H9 (cell line): ENCODE data around the gene IREB2. TPM values are rescaled to one million over a fixed set of nuclear protein-coding genes. Genes with fewer than 3 reads are reported as not detected.

Experiments
- DNase-seq: peaks from one replicate; pipeline ENCODE4 v3.0.0-alpha.2; 2017
- H2AFZ ChIP-seq: one replicate; pipeline ENCODE4 v1.6.1; 2013; ENCODE audit warnings: mild to moderate bottlenecking, low read length, control low read depth, moderate library complexity
- H2AK5ac ChIP-seq: 2 replicates; pipeline ENCODE4 v1.6.1; 2013; ENCODE audit warnings: low read length, control low read depth, mixed read lengths; ENCODE audit not compliant: insufficient read length
- H2BK120ac ChIP-seq: one replicate; pipeline ENCODE4 v1.6.1; 2013; ENCODE audit warnings: low read depth, mild to moderate bottlenecking, low read length, control low read depth, inconsistent platforms; ENCODE audit not compliant: poor library complexity, severe bottlenecking
- H2BK12ac ChIP-seq: 2 replicates; pipeline ENCODE4 v1.6.1; 2013; ENCODE audit warnings: low read length, control low read depth, mixed read lengths, low read depth; ENCODE audit not compliant: insufficient read length
- H2BK15ac ChIP-seq: 2 replicates; pipeline ENCODE4 v1.6.1; 2013; ENCODE audit warnings: low read depth, low read length, control low read depth
- H2BK20ac ChIP-seq: one replicate; pipeline ENCODE4 v1.6.1; 2013; ENCODE audit warnings: low read depth, mild to moderate bottlenecking, low read length, control low read depth, inconsistent platforms; ENCODE audit not compliant: poor library complexity, severe bottlenecking
- H2BK5ac ChIP-seq: 2 replicates; pipeline ENCODE4 v1.6.1; 2013; ENCODE audit warnings: low read length, control low read depth, mixed read lengths; ENCODE audit not compliant: insufficient read length
- H3K14ac ChIP-seq: 2 replicates; pipeline ENCODE4 v1.6.1; 2013; ENCODE audit warnings: low read length, control low read depth; ENCODE audit not compliant: insufficient read depth
- H3K18ac ChIP-seq: 2 replicates; pipeline ENCODE4 v1.6.1; 2013; ENCODE audit warnings: low read depth, mild to moderate bottlenecking, mixed read lengths, low read length, control low read depth; ENCODE audit not compliant: insufficient read length
- H3K23ac ChIP-seq: 2 replicates; pipeline ENCODE4 v1.6.1; 2013; ENCODE audit warnings: low read length, control low read depth, mixed read lengths, low read depth; ENCODE audit not compliant: insufficient read length
- H3K23me2 ChIP-seq: 2 replicates; pipeline ENCODE4 v1.6.1; 2013; ENCODE audit warnings: low read depth, mild to moderate bottlenecking, mixed read lengths, low read length, control low read depth; ENCODE audit not compliant: insufficient read length, poor library complexity, severe bottlenecking
- H3K27ac ChIP-seq: 2 replicates; pipeline ENCODE4 v1.5.1; 2013; ENCODE audit warnings: low read length, control low read depth, mixed read lengths, low read depth; ENCODE audit not compliant: insufficient read length
- H3K27me3 ChIP-seq: 2 replicates; pipeline ENCODE4 v1.6.1; 2013; ENCODE audit warnings: low read length, control low read depth, inconsistent platforms; ENCODE audit not compliant: insufficient read depth
- H3K4ac ChIP-seq: 2 replicates; pipeline ENCODE4 v1.6.1; 2013; ENCODE audit warnings: low read depth, mild to moderate bottlenecking, control low read depth, inconsistent platforms, low read length, moderate library complexity
- H3K4me1 ChIP-seq: 2 replicates; pipeline ENCODE4 v1.6.1; 2013; ENCODE audit warnings: low read length, control low read depth, inconsistent platforms; ENCODE audit not compliant: insufficient read depth
- H3K4me2 ChIP-seq: 2 replicates; pipeline ENCODE4 v1.6.1; 2013; ENCODE audit warnings: low read length, control low read depth, mixed read lengths; ENCODE audit not compliant: insufficient read length, insufficient read depth
- H3K56ac ChIP-seq: 2 replicates; pipeline ENCODE4 v1.6.1; 2013; ENCODE audit warnings: low read depth, mild to moderate bottlenecking, mixed read lengths, low read length, control low read depth; ENCODE audit not compliant: insufficient read length
- H3K79me1 ChIP-seq: 2 replicates; pipeline ENCODE4 v1.6.1; 2013; ENCODE audit warnings: low read depth, mild to moderate bottlenecking, moderate library complexity, low read length, control low read depth, inconsistent platforms; ENCODE audit not compliant: insufficient read depth, poor library complexity, severe bottlenecking
- H3K79me2 ChIP-seq: 2 replicates; pipeline ENCODE4 v1.6.1; 2013; ENCODE audit warnings: low read length, control low read depth, inconsistent platforms; ENCODE audit not compliant: insufficient read depth
- H3K9ac ChIP-seq: 2 replicates; pipeline ENCODE4 v1.6.1; 2013; ENCODE audit warnings: low read length, control low read depth, mixed read lengths; ENCODE audit not compliant: insufficient read length; ENCODE audit errors: extremely low read depth
- H3K9me3 ChIP-seq: one replicate; pipeline ENCODE4 v1.6.1; 2013; ENCODE audit warnings: low read depth, low read length, inconsistent platforms; ENCODE audit not compliant: control insufficient read depth
- H3T11ph ChIP-seq: one replicate; pipeline ENCODE4 v1.6.1; 2013; ENCODE audit warnings: mild to moderate bottlenecking, low read length, control low read depth, inconsistent platforms
- H4K20me1 ChIP-seq: one replicate; pipeline ENCODE4 v1.6.1; 2013; ENCODE audit not compliant: control insufficient read depth, insufficient read length, insufficient read depth
- H4K5ac ChIP-seq: 2 replicates; pipeline ENCODE4 v1.6.1; 2013; ENCODE audit warnings: low read depth, mild to moderate bottlenecking, mixed read lengths, low read length, control low read depth; ENCODE audit not compliant: insufficient read length
- H4K8ac ChIP-seq: replicated peaks from 2 replicates; pipeline ENCODE4 v1.6.1; 2013; ENCODE audit warnings: low read length, control low read depth, mixed read lengths, low read depth; ENCODE audit not compliant: insufficient read length
- H4K91ac ChIP-seq: 2 replicates; pipeline ENCODE4 v1.6.1; 2013; ENCODE audit warnings: low read depth, mild to moderate bottlenecking, moderate library complexity, mixed read lengths, low read length, control low read depth; ENCODE audit not compliant: insufficient read length
- H3K27ac Mint-ChIP-seq, 3 experiments: 2 replicates in 2 of 3; 3 replicates in 1 of 3; pipeline ENCODE4 v1.8.0; 2020 to 2021; ENCODE audit warnings: mixed read lengths in 3 of 3, mild to moderate bottlenecking in 1 of 3, moderate library complexity in 1 of 3
- H3K27me3 Mint-ChIP-seq: 2 replicates; pipeline ENCODE4 v1.8.0; 2021; ENCODE audit warnings: low read depth, mild to moderate bottlenecking, moderate library complexity, mixed read lengths
- H3K36me3 Mint-ChIP-seq, 3 experiments: 2 replicates in 2 of 3; 3 replicates in 1 of 3; pipeline ENCODE4 v1.8.0; 2020 to 2021; ENCODE audit warnings: low read depth in 3 of 3, mixed read lengths in 3 of 3; ENCODE audit not compliant: insufficient read depth in 1 of 3
- H3K4me1 Mint-ChIP-seq, 2 experiments: 2 replicates each; pipeline ENCODE4 v1.8.0; 2020; ENCODE audit warnings: mixed read lengths in 2 of 2
- H3K4me3 Mint-ChIP-seq, 2 experiments: 2 replicates in 1 of 2; 3 replicates in 1 of 2; pipeline ENCODE4 v1.8.0; 2020 to 2021; ENCODE audit warnings: mild to moderate bottlenecking in 2 of 2, mixed read lengths in 2 of 2, moderate library complexity in 1 of 2
- H3K9me3 Mint-ChIP-seq, 2 experiments: 2 replicates in 1 of 2; 3 replicates in 1 of 2; pipeline ENCODE4 v1.8.0; 2020; ENCODE audit warnings: mild to moderate bottlenecking in 2 of 2, mixed read lengths in 2 of 2, moderate library complexity in 1 of 2
- WGBS: extraction: QIAGEN DNeasy Blood & Tissue Kit; methylation state at CpG from one replicate; pipeline ENCODE4 v1.1.7; 2013; ENCODE audit warnings: missing lambda C conversion rate, low lambda C conversion rate, mixed read lengths; ENCODE audit not compliant: insufficient read length; ENCODE audit errors: extremely low coverage; 5-methylcytosine and 5-hydroxymethylcytosine counted together
- total RNA-seq: library from RNA; stranded (reverse); gene quantifications from 2 replicates; pipeline ENCODE4 v1.2.1, GENCODE V29; 2021
- TF ChIP-seq, protein P1 (sequence below): fragments of 200-600 bp; sonication (generic); conservative IDR thresholded peaks from 3 replicates; pipeline ENCODE4 v1.8.0; 2021; ENCODE audit warnings: antibody characterized with exemption, mild to moderate bottlenecking

Gene IREB2
- total RNA-seq, 1 experiment from 2014 or later = 87.6 TPM

- Histone ChIP-seq H4K20me1 (no peaks in the 10 kb centered on the region), H3K27me3 (no peaks in the 10 kb centered on the region), H3K14ac (no peak overlapping the region), H3K9me3 (no peaks in the 10 kb centered on the region), H3K56ac (no peak overlapping the region), H3K4me2 (no peak overlapping the region), H3K9ac (no peak overlapping the region), H3K27ac (no peak overlapping the region), H3K18ac (no peak overlapping the region), H2BK20ac (no peak overlapping the region), H3K23ac (no peak overlapping the region), H4K5ac (no peak overlapping the region), H2BK12ac (no peak overlapping the region), H4K8ac (no peak overlapping the region), H2AFZ (no peak overlapping the region), H3K4me1 (no peaks in the 10 kb centered on the region), H2BK15ac (no peak overlapping the region), H3K79me1 (no peaks in the 10 kb centered on the region), H3K79me2 (peaks cover 7% of the 10 kb centered on the region; the same call in 1 of the 2 replicates), H4K91ac (no peak overlapping the region), H2AK5ac (no peak overlapping the region), H3K4ac (no peak overlapping the region), H2BK120ac (no peak overlapping the region), H3T11ph (no peak overlapping the region), H2BK5ac (no peak overlapping the region), H3K23me2 (peaks cover 10% of the 10 kb centered on the region)
- Mint-ChIP-seq H3K27ac (no peak overlapping the region), H3K4me1 (peaks cover 5 to 15% of the 10 kb centered on the region in 2 experiments), H3K4me3 (no peak overlapping the region), H3K27me3 (no peaks in the 10 kb centered on the region; the same call in 1 of the 2 replicates), H3K9me3 (no peaks in the 10 kb centered on the region; a peak in 1 of 5 replicates), H3K36me3 (peaks cover 3 to 7% (median 6%) of the 10 kb centered on the region in 3 experiments; a peak in 6 of 7 replicates)
- TF ChIP-seq, protein P1, sequence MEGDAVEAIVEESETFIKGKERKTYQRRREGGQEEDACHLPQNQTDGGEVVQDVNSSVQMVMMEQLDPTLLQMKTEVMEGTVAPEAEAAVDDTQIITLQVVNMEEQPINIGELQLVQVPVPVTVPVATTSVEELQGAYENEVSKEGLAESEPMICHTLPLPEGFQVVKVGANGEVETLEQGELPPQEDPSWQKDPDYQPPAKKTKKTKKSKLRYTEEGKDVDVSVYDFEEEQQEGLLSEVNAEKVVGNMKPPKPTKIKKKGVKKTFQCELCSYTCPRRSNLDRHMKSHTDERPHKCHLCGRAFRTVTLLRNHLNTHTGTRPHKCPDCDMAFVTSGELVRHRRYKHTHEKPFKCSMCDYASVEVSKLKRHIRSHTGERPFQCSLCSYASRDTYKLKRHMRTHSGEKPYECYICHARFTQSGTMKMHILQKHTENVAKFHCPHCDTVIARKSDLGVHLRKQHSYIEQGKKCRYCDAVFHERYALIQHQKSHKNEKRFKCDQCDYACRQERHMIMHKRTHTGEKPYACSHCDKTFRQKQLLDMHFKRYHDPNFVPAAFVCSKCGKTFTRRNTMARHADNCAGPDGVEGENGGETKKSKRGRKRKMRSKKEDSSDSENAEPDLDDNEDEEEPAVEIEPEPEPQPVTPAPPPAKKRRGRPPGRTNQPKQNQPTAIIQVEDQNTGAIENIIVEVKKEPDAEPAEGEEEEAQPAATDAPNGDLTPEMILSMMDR = no peak
- no peak for DNase-seq
- no CpG with 5 or more reads among the region's 5 CpGs for WGBS
Measured at GRCh38 chr15:78537266-78537905, 99.4 kb downstream of the IREB2 start.
